HepG2 (cell line): Measurements from ENCODE around the gene NWD2. TPM values are rescaled to one million over a fixed set of nuclear protein-coding genes. Genes with fewer than 3 reads are reported as not detected.

Source experiments
- ATAC-seq: fragments of 200-7000 bp; cut with Tn5 transposase; 3 replicates; pipeline ENCODE4 v1.9.1; 2020; ENCODE audit warnings: mild to moderate bottlenecking, moderate library complexity
- BruUV-seq: library from RNA; stranded (reverse); fragments of 400-500 nt; replicated peaks from 2 replicates; lab custom pipeline; 2021; lab: Mats Ljungman, UMichigan
- CTCF ChIA-PET: fragments of 300-600 bp; formaldehyde crosslinking; extraction: SDS; loops from one replicate; lab custom pipeline; 2021; ENCODE audit warnings: low total read pairs, inconsistent platforms, low intra/inter-chr PET ratio; lab: Yijun Ruan, JAX
- POLR2A ChIA-PET: fragments of 350-600 bp; sonication (Branson Sonifier 250); formaldehyde crosslinking; loops from one replicate; lab custom pipeline; 2020; ENCODE audit warnings: antibody characterized with exemption, inconsistent platforms; lab: Yijun Ruan, JAX
- DNase-seq: peaks from one replicate; pipeline ENCODE4 v3.0.0-alpha.2; 2015; ENCODE audit warnings: low spot score
- FAIRE-seq: peaks from 3 replicates; lab custom pipeline; 2011; peaks lifted over from hg19 to GRCh38; lab: Jason Lieb, UNC
- H2AFZ ChIP-seq: one replicate; pipeline ENCODE4 v1.6.1; 2011; ENCODE audit warnings: low read length, inconsistent platforms
- H3K27ac ChIP-seq: fragments of 300-600 bp; 3 replicates; pipeline ENCODE4 v1.8.0; 2011; ENCODE audit warnings: mixed run types, mild to moderate bottlenecking, mixed read lengths, low read length, inconsistent platforms; ENCODE audit not compliant: insufficient read depth; ENCODE audit errors: extremely low read length
- H3K27me3 ChIP-seq, 2 experiments: fragments of 200-600 bp in 1 of 2; 2 replicates in 1 of 2; 3 replicates in 1 of 2; pipeline versions ENCODE4 v1.6.0 to v1.8.0; 2011; ENCODE audit warnings: low read length in 2 of 2, mild to moderate bottlenecking in 2 of 2, moderate library complexity in 2 of 2, inconsistent platforms in 1 of 2; ENCODE audit not compliant: insufficient read depth in 2 of 2, control insufficient read depth in 1 of 2
- H3K36me3 ChIP-seq, 2 experiments: fragments of 200-600 bp in 1 of 2; replicated peaks in 1 of 2; 2 replicates in 1 of 2; 3 replicates in 1 of 2; pipeline versions ENCODE4 v1.5.1 to v1.8.0; 2011; ENCODE audit warnings: low read length in 2 of 2, inconsistent platforms in 1 of 2; ENCODE audit not compliant: insufficient read depth in 2 of 2, control insufficient read depth in 1 of 2
- H3K4me1 ChIP-seq: 2 replicates; pipeline ENCODE4 v1.5.1; 2012; ENCODE audit warnings: low read length, inconsistent platforms; ENCODE audit not compliant: insufficient read depth
- H3K4me2 ChIP-seq: 2 replicates; pipeline ENCODE4 v1.6.0; 2011; ENCODE audit warnings: low read depth, low read length, inconsistent platforms
- H3K4me3 ChIP-seq, 3 experiments: fragments of 200-600 bp in 1 of 3; sonication (generic), shearing (Covaris generic) in 1 of 3; replicated peaks in 1 of 3; 2 replicates each; pipeline ENCODE4 v1.5.1; 2011 to 2016; ENCODE audit warnings: low read length in 3 of 3, inconsistent platforms in 2 of 3, low read depth in 2 of 3, mild to moderate bottlenecking in 2 of 3, control low read depth in 1 of 3, mixed read lengths in 1 of 3; ENCODE audit not compliant: insufficient read depth in 1 of 3
- H3K79me2 ChIP-seq: one replicate; pipeline ENCODE4 v1.6.1; 2011; ENCODE audit warnings: low read length, inconsistent platforms; ENCODE audit not compliant: insufficient read depth
- H3K9ac ChIP-seq: 2 replicates; pipeline ENCODE4 v1.6.0; 2011; ENCODE audit warnings: mild to moderate bottlenecking, low read depth, low read length, inconsistent platforms; ENCODE audit not compliant: insufficient read depth
- H3K9me3 ChIP-seq: 2 replicates; pipeline ENCODE4 v1.5.1; 2012; ENCODE audit warnings: mild to moderate bottlenecking, low read length
- H4K20me1 ChIP-seq: 2 replicates; pipeline ENCODE4 v1.6.0; 2011; ENCODE audit warnings: inconsistent platforms, mild to moderate bottlenecking, low read length, moderate library complexity; ENCODE audit not compliant: insufficient read depth
- EEA1 ChIP-seq: sonication (generic); formaldehyde crosslinking; IDR thresholded peaks from 2 replicates; pipeline ENCODE4 v1.5.1; 2020; ENCODE audit warnings: mild to moderate bottlenecking, missing genetic modification reagents, borderline replicate concordance
- SATB2 ChIP-seq: sonication (generic); formaldehyde crosslinking; IDR thresholded peaks from 2 replicates; pipeline ENCODE4 v1.5.0; 2020; ENCODE audit warnings: missing genetic modification reagents
- ZNF549 ChIP-seq: sonication (generic); formaldehyde crosslinking; IDR thresholded peaks from 2 replicates; pipeline ENCODE4 v1.5.0; 2020; ENCODE audit warnings: missing genetic modification reagents
- WGBS: methylation state at CpG from one replicate; pipeline ENCODE4 v1.1.6; 2017; ENCODE audit warnings: low lambda C conversion rate; 5-methylcytosine and 5-hydroxymethylcytosine counted together
- in situ Hi-C: cut with HindIII; loops from 2 replicates; pipeline ENCODE4 v1.10.0; 2017; ENCODE audit warnings: low pct_unique_long_range_greater_than_20kb; ENCODE audit not compliant: extremely low pct_ligation_motif_present
- intact Hi-C: fragments of 100-400 bp; cut with micrococcal nuclease; formaldehyde crosslinking; loops from one replicate; pipeline ENCODE4 v1.10.0; 2022; ENCODE audit not compliant: unreplicated experiment
- polyA plus RNA-seq, 8 experiments: library from polyadenylated mRNA; depleted of rRNA in 3 of 8; stranded (reverse) in 7 of 8; unstranded in 1 of 8; fragments of >200 nt; fragmentation: Illumina TruSeq in 4 of 8; extraction: Trizol in 4 of 8; gene quantifications; 2 replicates each; pipeline versions ENCODE4 v1.2.1 to v1.2.3, GENCODE V29; 2011 to 2016; ENCODE audit warnings: low read depth in 4 of 8, missing spikeins in 1 of 8, mixed read lengths in 1 of 8; ENCODE audit not compliant: insufficient read depth in 1 of 8
- total RNA-seq, 5 experiments: library from RNA; depleted of rRNA; stranded (reverse); fragments of >200 nt; fragmentation: Illumina TruSeq; extraction: Trizol; gene quantifications; 2 replicates each; pipeline ENCODE4 v1.2.3, GENCODE V29; 2016; ENCODE audit warnings: low read depth in 1 of 5
- TF ChIP-seq, protein P1 (sequence below): sonication (generic); formaldehyde crosslinking; IDR thresholded peaks from 2 replicates; pipeline ENCODE4 v1.4.0; 2020; ENCODE audit warnings: missing genetic modification reagents
- TF ChIP-seq, protein P2 (sequence below): sonication (generic); formaldehyde crosslinking; IDR thresholded peaks from 2 replicates; pipeline ENCODE4 v1.4.0; 2020; ENCODE audit warnings: missing genetic modification reagents, borderline replicate concordance
- TF ChIP-seq, protein P3 (sequence below): sonication (generic); formaldehyde crosslinking; IDR thresholded peaks from 2 replicates; pipeline ENCODE4 v1.8.1; 2022; ENCODE audit warnings: low read depth, mild to moderate bottlenecking, missing genetic modification reagents

The NWD2 gene
- total and polyA plus RNA-seq, 2 of the 13 experiments (the other 11 are each of a cell fraction or from before 2014, with no cell fraction given): not detected

DNA sequence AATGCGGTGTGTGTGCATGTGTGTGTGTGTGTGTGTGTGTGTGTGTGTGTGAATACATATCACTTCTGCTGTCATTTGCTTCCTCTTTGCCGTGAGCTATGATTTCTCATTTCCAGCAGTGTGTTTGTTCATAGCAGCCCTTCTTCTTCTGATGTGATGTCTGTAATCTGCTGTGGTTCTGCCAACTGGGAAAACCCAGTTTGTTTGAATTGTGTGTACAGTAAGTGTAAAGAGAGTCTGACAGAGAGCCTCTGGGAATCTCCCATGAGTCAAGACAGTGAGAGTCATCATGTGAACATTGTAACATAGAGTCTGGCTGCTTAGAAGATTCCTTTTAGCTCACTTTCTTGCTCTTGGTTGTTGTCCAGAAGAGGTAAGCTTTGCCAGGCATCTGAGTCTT lies 8.4 kb upstream of the NWD2 start:
- in situ Hi-C loops: no loop called here
- POLR2A ChIA-PET: no interaction called here
- Histone ChIP-seq H3K9me3 (no peaks in the 10 kb centered on the region), H3K4me2 (no peak overlapping the region), H3K4me3 (no peak overlapping the region), H3K79me2 (no peaks in the 10 kb centered on the region), H3K36me3 (no peaks in the 10 kb centered on the region), H3K9ac (no peak overlapping the region), H3K27ac (no peak overlapping the region), H3K27me3 (no peaks in the 10 kb centered on the region), H4K20me1 (no peaks in the 10 kb centered on the region), H2AFZ (no peak overlapping the region), H3K4me1 (no peaks in the 10 kb centered on the region)
- TF ChIP-seq ZNF549 (CRISPR knock-in tag): no peak
- TF ChIP-seq, protein P1, sequence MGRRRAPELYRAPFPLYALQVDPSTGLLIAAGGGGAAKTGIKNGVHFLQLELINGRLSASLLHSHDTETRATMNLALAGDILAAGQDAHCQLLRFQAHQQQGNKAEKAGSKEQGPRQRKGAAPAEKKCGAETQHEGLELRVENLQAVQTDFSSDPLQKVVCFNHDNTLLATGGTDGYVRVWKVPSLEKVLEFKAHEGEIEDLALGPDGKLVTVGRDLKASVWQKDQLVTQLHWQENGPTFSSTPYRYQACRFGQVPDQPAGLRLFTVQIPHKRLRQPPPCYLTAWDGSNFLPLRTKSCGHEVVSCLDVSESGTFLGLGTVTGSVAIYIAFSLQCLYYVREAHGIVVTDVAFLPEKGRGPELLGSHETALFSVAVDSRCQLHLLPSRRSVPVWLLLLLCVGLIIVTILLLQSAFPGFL (CRISPR knock-in tag): no peak
- TF ChIP-seq, protein P2, sequence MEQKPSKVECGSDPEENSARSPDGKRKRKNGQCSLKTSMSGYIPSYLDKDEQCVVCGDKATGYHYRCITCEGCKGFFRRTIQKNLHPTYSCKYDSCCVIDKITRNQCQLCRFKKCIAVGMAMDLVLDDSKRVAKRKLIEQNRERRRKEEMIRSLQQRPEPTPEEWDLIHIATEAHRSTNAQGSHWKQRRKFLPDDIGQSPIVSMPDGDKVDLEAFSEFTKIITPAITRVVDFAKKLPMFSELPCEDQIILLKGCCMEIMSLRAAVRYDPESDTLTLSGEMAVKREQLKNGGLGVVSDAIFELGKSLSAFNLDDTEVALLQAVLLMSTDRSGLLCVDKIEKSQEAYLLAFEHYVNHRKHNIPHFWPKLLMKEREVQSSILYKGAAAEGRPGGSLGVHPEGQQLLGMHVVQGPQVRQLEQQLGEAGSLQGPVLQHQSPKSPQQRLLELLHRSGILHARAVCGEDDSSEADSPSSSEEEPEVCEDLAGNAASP (CRISPR knock-in tag): no peak
- TF ChIP-seq, protein P3, sequence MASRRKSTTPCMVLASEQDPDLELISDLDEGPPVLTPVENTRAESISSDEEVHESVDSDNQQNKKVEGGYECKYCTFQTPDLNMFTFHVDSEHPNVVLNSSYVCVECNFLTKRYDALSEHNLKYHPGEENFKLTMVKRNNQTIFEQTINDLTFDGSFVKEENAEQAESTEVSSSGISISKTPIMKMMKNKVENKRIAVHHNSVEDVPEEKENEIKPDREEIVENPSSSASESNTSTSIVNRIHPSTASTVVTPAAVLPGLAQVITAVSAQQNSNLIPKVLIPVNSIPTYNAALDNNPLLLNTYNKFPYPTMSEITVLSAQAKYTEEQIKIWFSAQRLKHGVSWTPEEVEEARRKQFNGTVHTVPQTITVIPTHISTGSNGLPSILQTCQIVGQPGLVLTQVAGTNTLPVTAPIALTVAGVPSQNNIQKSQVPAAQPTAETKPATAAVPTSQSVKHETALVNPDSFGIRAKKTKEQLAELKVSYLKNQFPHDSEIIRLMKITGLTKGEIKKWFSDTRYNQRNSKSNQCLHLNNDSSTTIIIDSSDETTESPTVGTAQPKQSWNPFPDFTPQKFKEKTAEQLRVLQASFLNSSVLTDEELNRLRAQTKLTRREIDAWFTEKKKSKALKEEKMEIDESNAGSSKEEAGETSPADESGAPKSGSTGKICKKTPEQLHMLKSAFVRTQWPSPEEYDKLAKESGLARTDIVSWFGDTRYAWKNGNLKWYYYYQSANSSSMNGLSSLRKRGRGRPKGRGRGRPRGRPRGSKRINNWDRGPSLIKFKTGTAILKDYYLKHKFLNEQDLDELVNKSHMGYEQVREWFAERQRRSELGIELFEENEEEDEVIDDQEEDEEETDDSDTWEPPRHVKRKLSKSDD (CRISPR knock-in tag): no peak
- TF ChIP-seq SATB2: no peak
- no peak for TF ChIP-seq EEA1 (CRISPR knock-in tag)
- CTCF ChIA-PET: no interaction called here
- no TSS peak for BruUV-seq
- DNase-seq: no peak
- no peak for ATAC-seq
- FAIRE-seq: no peak
- intact Hi-C loops: no loop called here
- WGBS: 0% methylated on average over 2 of the region's 2 CpGs
